OCI-LY1 (cell line): ENCODE measurements around the gene RRAD.

ENCODE experiments used
- H2AFZ ChIP-seq: fragments of 200-600 bp; sonication (generic), shearing (Covaris generic); 2 replicates; pipeline ENCODE4 v1.6.0; 2014; ENCODE audit warnings: antibody characterized with exemption, mild to moderate bottlenecking, low read length
- H3F3A ChIP-seq: fragments of 200-600 bp; sonication (generic), shearing (Covaris generic); 2 replicates; pipeline ENCODE4 v1.6.0; 2014; ENCODE audit warnings: mild to moderate bottlenecking, antibody characterized with exemption, low read length, moderate library complexity; ENCODE audit not compliant: insufficient read depth
- H3K27ac ChIP-seq: fragments of 200-600 bp; sonication (generic); 2 replicates; pipeline ENCODE4 v1.5.1; 2014; ENCODE audit warnings: low read length, mixed run types, mild to moderate bottlenecking, low read depth; ENCODE audit not compliant: poor library complexity, severe bottlenecking
- H3K27me3 ChIP-seq: fragments of 200-600 bp; sonication (generic); 2 replicates; pipeline ENCODE4 v1.6.0; 2014; ENCODE audit warnings: antibody characterized with exemption, mild to moderate bottlenecking, low read length, moderate library complexity; ENCODE audit not compliant: insufficient read depth
- H3K36me3 ChIP-seq: fragments of 200-600 bp; sonication (generic); 2 replicates; pipeline ENCODE4 v1.6.1; 2014; ENCODE audit warnings: mild to moderate bottlenecking, antibody characterized with exemption, low read length, moderate library complexity, mixed read lengths; ENCODE audit not compliant: insufficient read depth
- H3K4me1 ChIP-seq: fragments of 200-600 bp; sonication (generic); 2 replicates; pipeline ENCODE4 v1.5.1; 2014; ENCODE audit warnings: mild to moderate bottlenecking, low read length, moderate library complexity; ENCODE audit not compliant: insufficient read depth, severe bottlenecking
- H3K4me2 ChIP-seq: fragments of 200-600 bp; sonication (generic), shearing (Covaris generic); 2 replicates; pipeline ENCODE4 v1.6.1; 2014; ENCODE audit warnings: low read length
- H3K4me3 ChIP-seq: fragments of 200-600 bp; sonication (generic); 2 replicates; pipeline ENCODE4 v1.5.1; 2014; ENCODE audit warnings: low read length, low read depth, mild to moderate bottlenecking, mixed read lengths; ENCODE audit not compliant: poor library complexity, severe bottlenecking
- H3K79me2 ChIP-seq: fragments of 200-600 bp; shearing (Covaris generic); 2 replicates; pipeline ENCODE4 v1.6.1; 2016; ENCODE audit warnings: mixed run types, low read length, mixed read lengths; ENCODE audit not compliant: insufficient read depth
- H3K9ac ChIP-seq: fragments of 200-600 bp; sonication (generic), shearing (Covaris generic); 2 replicates; pipeline ENCODE4 v1.6.1; 2014; ENCODE audit warnings: mild to moderate bottlenecking, low read length, mixed read lengths
- H3K9me2 ChIP-seq: fragments of 200-600 bp; sonication (generic), shearing (Covaris generic); 2 replicates; pipeline ENCODE4 v1.6.1; 2014; ENCODE audit warnings: low read depth, mild to moderate bottlenecking, low read length, mixed read lengths
- H3K9me3 ChIP-seq: fragments of 200-600 bp; shearing (Covaris generic); 2 replicates; pipeline ENCODE4 v1.6.1; 2014; ENCODE audit warnings: low read length, mixed read lengths
- H4K20me1 ChIP-seq: fragments of 200-600 bp; sonication (generic), shearing (Covaris generic); 2 replicates; pipeline ENCODE4 v1.6.0; 2016; ENCODE audit warnings: mild to moderate bottlenecking, low read length; ENCODE audit not compliant: insufficient read depth
- EZH2 ChIP-seq: fragments of 200-600 bp; sonication (generic), shearing (Covaris generic); IDR thresholded peaks from 2 replicates; pipeline ENCODE4 v1.8.0; 2017; ENCODE audit warnings: borderline replicate concordance, mixed run types, mild to moderate bottlenecking, antibody characterized with exemption, low read length, moderate library complexity, mixed read lengths
- TF ChIP-seq, protein P1 (sequence below): fragments of 200-600 bp; sonication (generic), shearing (Covaris generic); IDR thresholded peaks from 2 replicates; pipeline ENCODE4 v1.5.1; 2017; ENCODE audit warnings: mild to moderate bottlenecking, antibody characterized with exemption, low read length, moderate library complexity, mixed read lengths

RRAD gene

GRCh38 chr16:66950971-66951790 lies 25.8 kb upstream of the RRAD start:
- no peaks in the 10 kb centered on the region for H3K79me2 ChIP-seq
- peaks cover 4% of the 10 kb centered on the region; the same call in 1 of the 2 replicates for H3K27me3 ChIP-seq

GRCh38 chr16:66950437-66950836 lies 25.1 kb upstream of the RRAD start:
- Histone ChIP-seq H3K27ac (no peak overlapping the region), H4K20me1 (no peaks in the 10 kb centered on the region), H3K4me1 (peaks cover 4% of the 10 kb centered on the region), H3K36me3 (no peaks in the 10 kb centered on the region), H3K4me2 (no peak overlapping the region), H3K9ac (no peak overlapping the region), H3K79me2 (no peaks in the 10 kb centered on the region), H3K9me2 (no peaks in the 10 kb centered on the region), H3F3A (no peaks in the 10 kb centered on the region), H3K4me3 (no peak overlapping the region), H3K27me3 (peaks cover 5% of the 10 kb centered on the region; the same call in 1 of the 2 replicates), H2AFZ (no peak overlapping the region), H3K9me3 (0 out of 2 replicates have a peak, but pooled peaks cover 3% of the 10 kb centered on the region)
- TF ChIP-seq, protein P1, sequence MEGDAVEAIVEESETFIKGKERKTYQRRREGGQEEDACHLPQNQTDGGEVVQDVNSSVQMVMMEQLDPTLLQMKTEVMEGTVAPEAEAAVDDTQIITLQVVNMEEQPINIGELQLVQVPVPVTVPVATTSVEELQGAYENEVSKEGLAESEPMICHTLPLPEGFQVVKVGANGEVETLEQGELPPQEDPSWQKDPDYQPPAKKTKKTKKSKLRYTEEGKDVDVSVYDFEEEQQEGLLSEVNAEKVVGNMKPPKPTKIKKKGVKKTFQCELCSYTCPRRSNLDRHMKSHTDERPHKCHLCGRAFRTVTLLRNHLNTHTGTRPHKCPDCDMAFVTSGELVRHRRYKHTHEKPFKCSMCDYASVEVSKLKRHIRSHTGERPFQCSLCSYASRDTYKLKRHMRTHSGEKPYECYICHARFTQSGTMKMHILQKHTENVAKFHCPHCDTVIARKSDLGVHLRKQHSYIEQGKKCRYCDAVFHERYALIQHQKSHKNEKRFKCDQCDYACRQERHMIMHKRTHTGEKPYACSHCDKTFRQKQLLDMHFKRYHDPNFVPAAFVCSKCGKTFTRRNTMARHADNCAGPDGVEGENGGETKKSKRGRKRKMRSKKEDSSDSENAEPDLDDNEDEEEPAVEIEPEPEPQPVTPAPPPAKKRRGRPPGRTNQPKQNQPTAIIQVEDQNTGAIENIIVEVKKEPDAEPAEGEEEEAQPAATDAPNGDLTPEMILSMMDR: no peak

More at GRCh38 chr16:66950971-66951790, 25.8 kb upstream of the RRAD start:
- Histone ChIP-seq H4K20me1 (no peaks in the 10 kb centered on the region), H3K9me3 (0 out of 2 replicates have a peak, but pooled peaks cover 3% of the 10 kb centered on the region), H3K4me2 (no peak overlapping the region), H3F3A (no peaks in the 10 kb centered on the region), H3K36me3 (no peaks in the 10 kb centered on the region), H3K4me3 (no peak overlapping the region), H2AFZ (no peak overlapping the region), H3K9ac (no peak overlapping the region), H3K4me1 (peaks cover 4% of the 10 kb centered on the region), H3K9me2 (no peaks in the 10 kb centered on the region), H3K27ac (no peak overlapping the region)
- no peak for TF ChIP-seq EZH2

DNA sequence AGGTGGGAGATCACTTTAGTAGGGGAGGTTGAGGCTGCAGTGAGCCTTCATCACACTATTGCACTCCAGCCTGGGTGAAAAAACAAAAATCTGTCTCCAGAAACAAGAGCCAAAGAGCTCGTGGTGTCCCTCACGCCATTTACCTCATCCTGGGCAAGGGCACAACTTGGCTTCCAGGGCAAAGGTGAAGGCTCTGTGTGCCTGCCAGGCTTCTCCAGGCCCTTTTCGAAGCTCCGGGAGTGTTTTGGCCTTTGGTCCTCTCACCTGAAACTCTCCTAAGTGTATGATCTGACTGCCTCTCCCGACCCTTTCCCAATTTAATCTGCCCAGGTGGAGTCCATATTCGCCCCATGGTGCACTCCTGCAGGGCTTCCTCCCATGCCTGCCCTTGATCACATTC lies 24.1 kb upstream of the RRAD start:
- Histone ChIP-seq H3K4me2 (no peak overlapping the region), H3K9me2 (no peaks in the 10 kb centered on the region), H3K36me3 (no peaks in the 10 kb centered on the region), H3F3A (no peaks in the 10 kb centered on the region), H3K27me3 (peaks cover 5% of the 10 kb centered on the region; the same call in 1 of the 2 replicates), H3K9me3 (0 out of 2 replicates have a peak, but pooled peaks cover 3% of the 10 kb centered on the region), H3K79me2 (no peaks in the 10 kb centered on the region), H3K9ac (no peak overlapping the region), H3K4me3 (no peak overlapping the region), H2AFZ (no peak overlapping the region), H4K20me1 (no peaks in the 10 kb centered on the region), H3K4me1 (peaks cover 4% of the 10 kb centered on the region), H3K27ac (no peak overlapping the region)
- TF ChIP-seq EZH2: no peak
- TF ChIP-seq, protein P1: no peak
